HG02885 (cell line): ENCODE measurements around the gene NOC2L.
"Not testable (repeated sequence)": the region's sequence is repeated elsewhere in the genome, so short reads cannot be mapped to it uniquely, and the experiment has no call there.

Experiments
- ATAC-seq: cut with Tn5 transposase; IDR thresholded peaks from one replicate; pipeline ENCODE4 v1.9.1; 2021; ENCODE audit warnings: mild to moderate bottlenecking; ENCODE audit not compliant: unreplicated experiment, poor library complexity

NOC2L gene

GRCh38 chr1:976791-977190 lies 17.7 kb upstream of the NOC2L start:
- not testable (repeated sequence) for ATAC-seq

GRCh38 chr1:975896-976683 lies 17.0 kb upstream of the NOC2L start:
- ATAC-seq, result no peak

DNA sequence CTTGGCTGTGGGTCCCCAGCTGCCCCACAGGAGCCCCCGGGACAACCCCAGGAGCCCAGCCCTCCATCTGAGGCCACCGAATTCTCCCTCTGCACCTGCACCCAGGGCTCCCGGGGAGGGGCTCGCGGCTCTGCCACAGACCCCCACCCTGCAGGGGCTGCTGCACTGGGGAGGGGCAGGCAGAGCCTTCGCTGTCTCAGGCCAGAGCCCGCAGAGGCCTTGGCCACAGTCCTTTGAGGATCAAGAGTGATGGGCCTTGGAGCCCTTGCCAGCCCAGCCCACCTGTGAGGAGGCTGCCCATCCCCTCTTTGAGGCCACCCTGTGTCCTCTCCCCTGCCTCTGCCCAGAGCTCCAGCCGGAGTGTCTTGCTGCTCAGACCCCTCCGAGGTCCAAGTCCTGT lies 16.3 kb upstream of the NOC2L start:
- ATAC-seq, result no peak

DNA sequence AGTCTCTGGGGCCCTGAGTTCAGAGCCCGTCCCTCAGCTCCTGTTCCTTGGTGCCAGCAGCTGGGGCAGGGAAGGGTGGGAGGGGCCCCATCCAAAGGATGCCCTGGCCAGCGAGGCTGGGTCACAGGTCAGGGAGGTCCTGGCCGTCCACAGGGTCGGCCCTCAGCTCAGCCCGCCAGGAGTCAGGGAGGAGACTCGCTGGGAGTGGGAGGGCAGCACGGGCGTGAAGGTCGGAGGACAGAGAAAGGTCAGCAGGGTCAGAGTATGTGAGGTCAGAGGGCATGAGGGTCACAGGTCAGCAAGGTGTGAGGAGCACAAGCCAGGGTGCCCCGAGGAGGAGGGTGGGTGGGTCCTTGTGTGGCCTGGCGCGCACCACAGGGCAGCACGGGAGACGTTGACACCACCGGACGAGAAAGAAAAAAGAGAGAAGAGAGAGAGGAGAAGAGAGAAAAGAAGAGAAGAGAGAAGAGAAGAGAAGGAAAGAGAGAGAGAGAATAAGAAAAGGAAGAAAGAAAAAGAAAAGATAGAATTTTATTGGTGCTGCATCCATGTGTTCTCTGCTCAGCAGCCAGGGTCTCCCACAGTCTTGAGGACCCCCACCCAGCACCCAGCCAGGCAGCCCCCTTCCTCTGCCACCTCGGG lies 15.8 kb upstream of the NOC2L start:
- no peak for ATAC-seq

- ATAC-seq, result no peak
These were observed 15.2 kb upstream of the NOC2L start for GRCh38 chr1:974293-974640.

DNA sequence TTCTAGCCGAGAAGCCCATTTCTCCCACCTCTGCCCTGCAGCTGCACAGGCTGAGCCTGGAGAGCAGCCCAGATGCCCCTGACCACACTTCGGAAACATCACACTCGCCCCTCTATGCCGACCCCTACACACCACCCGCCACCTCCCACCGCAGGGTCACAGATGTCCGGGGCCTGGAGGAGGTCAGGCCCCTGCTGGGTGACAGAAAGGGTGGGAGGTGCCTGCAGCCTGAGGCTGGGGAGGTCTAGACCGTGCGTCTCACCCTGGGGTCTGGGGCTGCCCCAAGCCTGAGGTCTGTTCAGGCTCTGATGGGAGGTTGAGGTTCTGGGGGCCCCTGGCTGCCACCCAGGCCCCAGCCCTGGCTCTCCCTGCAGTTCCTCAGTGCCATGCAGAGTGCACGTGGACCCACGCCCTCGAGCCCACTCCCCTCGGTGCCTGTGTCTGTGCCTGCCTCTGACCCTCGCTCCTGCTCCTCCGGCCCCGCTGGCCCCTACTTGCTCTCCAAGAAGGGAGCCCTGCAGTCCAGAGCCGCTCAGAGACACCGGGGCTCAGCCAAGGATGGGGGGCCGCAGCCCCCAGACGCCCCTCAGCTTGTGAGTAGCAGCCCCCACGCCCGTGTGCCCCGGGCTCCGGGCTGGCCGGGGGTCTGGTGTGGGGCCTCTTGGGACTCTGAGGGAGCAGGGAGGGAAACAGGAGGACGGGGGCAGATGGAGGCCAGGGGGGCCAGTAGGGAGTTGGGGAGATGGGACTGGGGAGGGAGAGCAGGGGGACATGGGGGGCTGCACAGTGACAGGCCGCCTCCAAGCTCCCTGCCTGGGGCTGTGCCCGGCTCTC lies 14.6 kb upstream of the NOC2L start:
- ATAC-seq, result no peak

DNA sequence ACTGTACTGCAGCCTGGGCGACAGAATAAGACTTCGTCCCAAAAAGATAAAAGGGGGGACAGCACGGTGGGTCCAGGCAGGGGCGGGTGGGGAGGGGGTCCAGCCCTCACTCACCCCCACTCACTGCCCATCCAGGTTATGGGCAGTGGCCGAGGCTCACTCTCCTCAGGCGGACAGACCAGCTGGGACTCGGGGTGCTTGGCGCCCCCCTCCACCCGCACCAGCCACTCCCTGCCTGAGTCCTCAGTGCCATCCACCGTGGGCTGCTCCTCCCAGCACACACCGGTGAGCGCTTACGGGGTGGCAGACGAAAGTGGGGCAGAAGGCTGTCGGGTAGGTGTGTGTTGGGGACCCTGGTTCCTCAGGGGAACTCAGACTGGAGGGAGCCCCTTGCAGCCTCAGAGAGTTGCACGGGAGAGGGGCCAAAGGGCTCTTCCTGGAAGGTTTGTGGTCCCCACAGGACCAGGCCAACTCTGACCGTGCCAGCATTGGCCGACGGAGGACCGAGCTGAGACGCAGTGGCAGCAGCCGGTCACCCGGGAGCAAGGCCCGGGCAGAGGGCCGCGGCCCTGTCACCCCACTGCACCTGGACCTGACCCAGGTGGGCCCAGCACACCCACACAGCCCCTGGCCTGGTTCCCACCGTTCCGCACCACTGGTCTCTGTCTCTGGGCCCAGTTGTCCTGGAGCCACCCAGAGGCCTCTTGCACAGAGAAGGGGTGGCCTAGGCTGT lies 13.8 kb upstream of the NOC2L start:
- ATAC-seq, result no peak

- ATAC-seq, result no peak
These were observed 12.9 kb upstream of the NOC2L start for GRCh38 chr1:971751-972506.

GRCh38 chr1:970973-971730 lies 12.1 kb upstream of the NOC2L start:
- no peak for ATAC-seq

- no peak for ATAC-seq
These were observed 11.4 kb upstream of the NOC2L start for GRCh38 chr1:970242-970972.

DNA sequence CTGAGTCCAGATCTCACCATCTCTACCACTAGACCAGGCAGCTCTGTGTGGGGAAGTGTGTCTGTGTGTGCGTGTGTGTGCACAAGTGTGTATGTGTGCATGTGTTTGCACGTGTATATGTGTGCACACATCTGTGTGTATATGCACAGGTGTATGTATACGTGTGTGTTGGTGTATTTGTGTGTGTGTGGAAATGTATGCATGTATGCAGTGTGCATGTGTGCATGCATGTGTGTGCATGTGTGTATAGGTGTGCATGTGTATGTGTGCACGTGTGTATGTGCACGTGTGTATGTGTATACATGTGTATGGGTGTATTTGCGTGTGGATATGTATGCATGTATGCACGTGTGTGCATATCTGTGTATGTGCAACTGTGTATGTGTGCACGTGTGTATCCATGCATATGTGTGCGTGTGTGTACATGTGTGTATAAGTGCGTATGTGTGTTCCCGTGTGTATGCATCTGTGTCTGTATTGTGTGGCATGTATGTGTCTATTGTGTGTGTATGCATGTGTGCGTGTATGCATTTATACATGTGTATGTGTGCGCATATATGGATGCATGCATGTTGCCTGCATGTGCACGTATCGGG lies 10.3 kb upstream of the NOC2L start:
- ATAC-seq, result no peak

DNA sequence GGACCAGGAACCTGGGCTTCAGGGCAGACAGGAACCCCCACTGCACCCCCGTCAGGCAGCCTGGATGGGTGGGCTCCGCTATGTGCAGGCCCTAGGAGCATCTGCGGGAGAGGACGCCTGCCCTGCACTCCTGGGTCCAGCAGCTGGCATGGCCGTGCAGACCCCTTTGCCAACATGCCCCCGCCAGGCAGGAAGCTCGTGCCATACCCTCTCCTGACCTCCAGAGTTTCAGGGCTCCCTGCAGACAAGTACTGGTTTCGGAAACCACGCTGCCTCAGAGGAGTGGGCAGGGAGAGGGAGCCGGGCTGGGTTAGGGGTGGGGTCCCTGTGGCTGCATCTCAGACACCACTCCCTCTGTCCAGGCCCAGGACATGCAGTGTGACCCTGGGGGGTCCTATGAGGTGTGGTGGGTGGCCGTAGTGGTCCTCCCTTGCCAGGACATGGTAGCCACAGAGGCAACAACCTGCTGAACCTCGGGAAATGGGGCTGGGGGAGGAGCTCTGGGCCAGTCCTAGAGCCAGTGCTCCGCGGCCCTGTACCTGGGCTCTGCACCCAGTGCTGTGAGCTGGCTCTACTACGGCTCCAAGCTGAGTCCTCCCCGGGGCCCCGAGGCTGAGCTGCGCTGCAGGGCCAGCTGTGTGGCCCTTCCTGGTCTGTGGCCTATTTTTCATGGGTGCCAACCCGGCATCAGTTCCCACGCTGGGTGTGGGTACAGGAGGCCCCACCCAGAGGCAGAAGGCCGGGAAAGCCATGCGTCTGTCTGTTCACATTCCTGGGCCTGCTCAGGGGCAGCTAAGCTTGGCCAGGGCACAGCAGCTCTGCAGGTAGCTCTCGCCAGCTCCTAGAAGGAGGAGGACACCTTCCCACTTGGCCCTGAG lies 8.6 kb upstream of the NOC2L start:
- ATAC-seq, result no peak

DNA sequence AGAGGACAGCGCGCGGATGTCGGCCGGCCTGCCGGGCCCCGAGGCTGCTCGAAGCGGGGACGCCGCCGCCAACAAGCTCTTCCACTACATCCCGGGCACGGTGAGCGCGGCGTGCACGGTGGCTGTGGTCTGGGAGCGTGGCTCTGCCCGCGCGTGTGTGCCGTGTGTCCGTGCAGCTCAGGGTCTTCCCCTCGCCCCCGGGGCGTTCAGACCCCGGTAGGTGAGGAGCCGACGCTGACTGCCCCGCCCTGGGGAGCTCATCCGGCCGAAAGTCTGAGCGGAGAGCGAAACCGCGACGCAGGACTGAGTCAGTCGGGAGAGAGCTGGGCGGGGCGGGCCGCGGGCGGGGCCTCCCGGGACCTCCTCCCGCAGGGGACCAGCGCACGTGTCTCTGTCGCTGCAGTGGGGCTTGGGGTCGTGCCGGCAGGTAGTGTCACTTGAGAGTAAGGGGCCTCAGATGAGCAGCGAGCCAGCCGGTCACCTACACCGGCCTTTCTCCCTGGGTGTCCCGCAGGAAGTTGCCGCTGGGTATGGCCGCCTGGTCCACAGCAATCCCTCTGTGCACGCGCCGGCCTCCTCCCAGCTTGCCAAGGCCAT lies 7.7 kb upstream of the NOC2L start:
- peak; percentile 69 for ATAC-seq

- ATAC-seq, result peak; percentile 5
These were observed 7.2 kb upstream of the NOC2L start, which contains the start of gene PLEKHN1 for GRCh38 chr1:966135-966703. Gene PLEKHN1, plus strand, starts transcription at chr1:966482. Its CDS starts 50 bp downstream, at chr1:966532.

- no peak for ATAC-seq
These were observed 6.6 kb upstream of the NOC2L start for GRCh38 chr1:965526-966134.
